K562 (cell line): ENCODE data around the gene SNUPN. TPM values are rescaled to one million over a fixed set of nuclear protein-coding genes. Genes with fewer than 3 reads are reported as not detected.

Experiments
- ATAC-seq: fragments of 200-7000 bp; cut with Tn5 transposase; 3 replicates; pipeline ENCODE4 v1.9.1; 2020; ENCODE audit warnings: moderate library complexity
- BruUV-seq: library from RNA; stranded (reverse); fragments of 400-500 nt; replicated peaks from 2 replicates; lab custom pipeline; 2021; lab: Mats Ljungman, UMichigan
- CTCF ChIA-PET: fragments of 300-600 bp; formaldehyde crosslinking; extraction: SDS; loops from one replicate; lab custom pipeline; 2021; ENCODE audit warnings: low intra/inter-chr PET ratio; lab: Yijun Ruan, JAX
- POLR2A ChIA-PET: fragments of 300-600, 350-650 bp; sonication (Branson Sonifier 250); formaldehyde crosslinking; extraction: SDS; loops from one replicate; lab custom pipeline; 2021; ENCODE audit warnings: antibody characterized with exemption, inconsistent platforms; lab: Yijun Ruan, JAX
- DNase-seq, 4 experiments: peaks; one replicate each; pipeline versions ENCODE4 v3.0.0 to v3.0.0-alpha.2; 2011 to 2018; ENCODE audit warnings: low spot score in 3 of 4, mixed read lengths in 3 of 4; ENCODE audit errors: extremely low read depth in 1 of 4
- FAIRE-seq: peaks from 2 replicates; lab custom pipeline; 2011; peaks lifted over from hg19 to GRCh38; lab: Jason Lieb, UNC
- H2AFZ ChIP-seq: 2 replicates; pipeline ENCODE4 v1.6.0; 2011; ENCODE audit warnings: low read depth, low read length, control low read depth, inconsistent platforms
- H3K27ac ChIP-seq: fragments of 200-600 bp; 3 replicates; pipeline ENCODE4 v1.8.0; 2011; ENCODE audit warnings: low read depth, mild to moderate bottlenecking, control low read depth, inconsistent platforms, low read length, moderate library complexity, mixed read lengths; ENCODE audit errors: extremely low read depth
- H3K27me3 ChIP-seq, 2 experiments: fragments of 300-600 bp in 1 of 2; 2 replicates in 1 of 2; 3 replicates in 1 of 2; pipeline versions ENCODE4 v1.6.0 to v1.8.0; 2011; ENCODE audit warnings: inconsistent platforms in 2 of 2, low read length in 2 of 2, mild to moderate bottlenecking in 1 of 2, mixed read lengths in 1 of 2, moderate library complexity in 1 of 2; ENCODE audit not compliant: control insufficient read depth in 2 of 2, insufficient read depth in 2 of 2
- H3K36me3 ChIP-seq: fragments of 300-600 bp; 3 replicates; pipeline ENCODE4 v1.8.0; 2011; ENCODE audit warnings: mild to moderate bottlenecking, low read length, inconsistent platforms; ENCODE audit not compliant: control insufficient read depth, insufficient read depth
- H3K4me1 ChIP-seq, 2 experiments: fragments of 200-600 bp in 1 of 2; replicated peaks in 1 of 2; 2 replicates in 1 of 2; 3 replicates in 1 of 2; pipeline versions ENCODE4 v1.5.1 to v1.8.0; 2011; ENCODE audit warnings: inconsistent platforms in 2 of 2, low read length in 2 of 2, mild to moderate bottlenecking in 1 of 2, mixed read lengths in 1 of 2, moderate library complexity in 1 of 2; ENCODE audit not compliant: control insufficient read depth in 2 of 2, insufficient read depth in 2 of 2
- H3K4me2 ChIP-seq: 2 replicates; pipeline ENCODE4 v1.6.1; 2011; ENCODE audit warnings: low read length, control low read depth, inconsistent platforms, mixed read lengths; ENCODE audit not compliant: insufficient read depth
- H3K4me3 ChIP-seq: fragments of 200-600 bp; sonication (generic), shearing (Covaris generic); 2 replicates; pipeline ENCODE4 v1.5.1; 2016; ENCODE audit warnings: control low read depth, inconsistent platforms
- H3K79me2 ChIP-seq: fragments of 200-600 bp; 3 replicates; pipeline ENCODE4 v1.8.0; 2011; ENCODE audit warnings: low read length, inconsistent platforms; ENCODE audit not compliant: control insufficient read depth, insufficient read depth
- H3K9ac ChIP-seq, 2 experiments: 2 replicates each; pipeline versions ENCODE4 v1.6.0 to v1.6.1; 2011; ENCODE audit warnings: low read depth in 2 of 2, low read length in 2 of 2, control low read depth in 1 of 2, inconsistent platforms in 1 of 2, mild to moderate bottlenecking in 1 of 2, mixed read lengths in 1 of 2; ENCODE audit not compliant: insufficient read depth in 1 of 2
- H3K9me1 ChIP-seq: one replicate; pipeline ENCODE4 v1.6.0; 2011; ENCODE audit warnings: inconsistent platforms, mild to moderate bottlenecking, low read length, moderate library complexity; ENCODE audit not compliant: control insufficient read depth, insufficient read depth
- H3K9me3 ChIP-seq: replicated peaks from 2 replicates; pipeline ENCODE4 v1.5.1; 2011; ENCODE audit warnings: low read depth, low read length, inconsistent platforms; ENCODE audit not compliant: control insufficient read depth, insufficient read depth
- H4K20me1 ChIP-seq: replicated peaks from 2 replicates; pipeline ENCODE4 v1.6.1; 2011; ENCODE audit warnings: low read length, inconsistent platforms, mixed read lengths; ENCODE audit not compliant: control insufficient read depth, insufficient read depth
- ARNT ChIP-seq, 2 experiments: fragments of 450-650 bp; IDR thresholded peaks; 2 replicates each; pipeline ENCODE4 v1.6.1; 2016; ENCODE audit warnings: mild to moderate bottlenecking in 1 of 2
- ELF2 ChIP-seq: fragments of 250-450 bp; sonication (Bioruptor Pico); IDR thresholded peaks from 2 replicates; pipeline ENCODE4 v1.5.0; 2021; ENCODE audit warnings: mild to moderate bottlenecking
- FOXA3 ChIP-seq, 2 experiments: fragments of 450-650 bp in 1 of 2; sonication (generic) in 1 of 2; formaldehyde crosslinking; IDR thresholded peaks in 1 of 2; conservative IDR thresholded peaks in 1 of 2; 2 replicates each; pipeline versions ENCODE4 v1.4.0 to v1.8.0; 2020 to 2022; ENCODE audit warnings: mild to moderate bottlenecking in 2 of 2, missing genetic modification reagents in 1 of 2
- FOXP1 ChIP-seq: sonication (generic); formaldehyde crosslinking; IDR thresholded peaks from 2 replicates; pipeline ENCODE4 v1.8.0; 2022; ENCODE audit warnings: mild to moderate bottlenecking, missing genetic modification reagents
- HIVEP1 ChIP-seq: fragments of 250-450 bp; sonication (Bioruptor Pico); IDR thresholded peaks from 2 replicates; pipeline ENCODE4 v1.4.0; 2020; ENCODE audit warnings: mild to moderate bottlenecking
- KLF16 ChIP-seq: IDR thresholded peaks from 2 replicates; pipeline ENCODE4 v1.6.1; 2016; ENCODE audit warnings: antibody characterized with exemption
- NR4A1 ChIP-seq, 2 experiments: fragments of 250-450 bp in 1 of 2; fragments of 450-650 bp in 1 of 2; sonication (Bioruptor Pico) in 1 of 2; IDR thresholded peaks; 2 replicates each; pipeline versions ENCODE4 v1.4.0 to v1.6.1; 2016 to 2020; ENCODE audit warnings: mild to moderate bottlenecking in 2 of 2, missing compliant biosample characterization in 1 of 2, missing genetic modification characterization in 1 of 2, moderate library complexity in 1 of 2
- PCBP2 ChIP-seq: fragments of 200-400 bp; formaldehyde crosslinking; IDR thresholded peaks from 2 replicates; pipeline ENCODE4 v1.6.1; 2018; ENCODE audit warnings: low read length, low read depth, mild to moderate bottlenecking, moderate library complexity; ENCODE audit not compliant: poor library complexity, severe bottlenecking
- PHF20 ChIP-seq: fragments of 450-650 bp; IDR thresholded peaks from 2 replicates; pipeline ENCODE4 v1.6.1; 2018; ENCODE audit not compliant: partially characterized antibody
- RHOXF2B ChIP-seq: fragments of 250-450 bp; sonication (Bioruptor Pico); conservative IDR thresholded peaks from 2 replicates; pipeline ENCODE4 v1.5.1; 2021
- SREBF1 ChIP-seq: fragments of 150-350 bp; IDR thresholded peaks from 2 replicates; pipeline ENCODE4 v1.6.1; 2014; ENCODE audit warnings: antibody characterized with exemption, low read depth, low read length, borderline replicate concordance
- STAT5A ChIP-seq: IDR thresholded peaks from 2 replicates; pipeline ENCODE4 v1.6.1; 2012; ENCODE audit warnings: low read length, inconsistent platforms, borderline replicate concordance
- ZNF143 ChIP-seq: sonication (generic); formaldehyde crosslinking; IDR thresholded peaks from 2 replicates; pipeline ENCODE4 v1.9.0; 2022; ENCODE audit warnings: mild to moderate bottlenecking, missing genetic modification reagents
- ZNF174 ChIP-seq: fragments of 250-450 bp; sonication (Bioruptor Pico); IDR thresholded peaks from 2 replicates; pipeline ENCODE4 v1.4.0; 2020; ENCODE audit warnings: mild to moderate bottlenecking
- ZNF696 ChIP-seq: fragments of 250-450 bp; sonication (Bioruptor Pico); conservative IDR thresholded peaks from 2 replicates; pipeline ENCODE4 v1.4.0; 2020; ENCODE audit warnings: mild to moderate bottlenecking, moderate library complexity
- WGBS: fragments of 100-300 bp; shearing (Covaris generic); methylation state at CpG from one replicate; pipeline ENCODE4 v1.1.6; 2016; ENCODE audit warnings: low coverage, mixed read lengths; ENCODE audit not compliant: insufficient coverage; ENCODE audit errors: missing lambda C conversion rate; 5-methylcytosine and 5-hydroxymethylcytosine counted together
- in situ Hi-C: fragments of 300-500 bp; cut with MboI; formaldehyde crosslinking; loops from 4 replicates; pipeline ENCODE4 v1.15.0; 2018; ENCODE audit warnings: inconsistent platforms, mixed read lengths
- intact Hi-C: fragments of 100-400 bp; cut with micrococcal nuclease; formaldehyde crosslinking; loops from 2 replicates; pipeline ENCODE4 v1.14.2; 2022
- polyA plus RNA-seq, 8 experiments: library from polyadenylated mRNA; depleted of rRNA in 4 of 8; stranded (reverse) in 5 of 8; unstranded in 3 of 8; fragments of >200 nt; fragmentation: Nextera tagmentation in 2 of 8; fragmentation: Illumina TruSeq in 1 of 8; extraction: Ambion mirVana in 2 of 8; extraction: Trizol in 1 of 8; gene quantifications; 2 replicates each; pipeline versions ENCODE4 v1.2.1 to v1.2.3, GENCODE V29; 2011 to 2014; ENCODE audit warnings: inconsistent platforms in 1 of 8, missing spikeins in 1 of 8
- total RNA-seq, 7 experiments: library from RNA; depleted of rRNA in 6 of 7; stranded (reverse); fragments of >200 nt in 6 of 7; fragmentation: Illumina TruSeq in 2 of 7; extraction: Trizol in 2 of 7; gene quantifications; 2 replicates each; pipeline versions ENCODE4 v1.2.1 to v1.2.3, GENCODE V29; 2011 to 2021; ENCODE audit warnings: low replicate concordance in 1 of 7
- TF ChIP-seq, protein P1 (sequence below), 2 experiments: fragments of 450-650 bp in 1 of 2; IDR thresholded peaks; 2 replicates each; pipeline ENCODE4 v1.6.1; 2011 to 2017; ENCODE audit warnings: low read depth in 2 of 2, antibody characterized with exemption in 1 of 2, borderline replicate concordance in 1 of 2, low read length in 1 of 2, mild to moderate bottlenecking in 1 of 2, mixed read lengths in 1 of 2; ENCODE audit not compliant: control insufficient read depth in 1 of 2
- TF ChIP-seq, protein P2 (sequence below): sonication (generic); formaldehyde crosslinking; IDR thresholded peaks from 2 replicates; pipeline ENCODE4 v1.9.0; 2022; ENCODE audit warnings: mild to moderate bottlenecking, missing genetic modification reagents
- TF ChIP-seq, protein P3 (sequence below): IDR thresholded peaks from 2 replicates; pipeline ENCODE4 v1.6.1; 2014; ENCODE audit warnings: antibody characterized with exemption

The SNUPN gene
- total and polyA plus RNA-seq, 9 of the 15 experiments (the other 6 are each of a cell fraction or from before 2014, with no cell fraction given): 32.2 to 78.3 (median 40.0) TPM

DNA sequence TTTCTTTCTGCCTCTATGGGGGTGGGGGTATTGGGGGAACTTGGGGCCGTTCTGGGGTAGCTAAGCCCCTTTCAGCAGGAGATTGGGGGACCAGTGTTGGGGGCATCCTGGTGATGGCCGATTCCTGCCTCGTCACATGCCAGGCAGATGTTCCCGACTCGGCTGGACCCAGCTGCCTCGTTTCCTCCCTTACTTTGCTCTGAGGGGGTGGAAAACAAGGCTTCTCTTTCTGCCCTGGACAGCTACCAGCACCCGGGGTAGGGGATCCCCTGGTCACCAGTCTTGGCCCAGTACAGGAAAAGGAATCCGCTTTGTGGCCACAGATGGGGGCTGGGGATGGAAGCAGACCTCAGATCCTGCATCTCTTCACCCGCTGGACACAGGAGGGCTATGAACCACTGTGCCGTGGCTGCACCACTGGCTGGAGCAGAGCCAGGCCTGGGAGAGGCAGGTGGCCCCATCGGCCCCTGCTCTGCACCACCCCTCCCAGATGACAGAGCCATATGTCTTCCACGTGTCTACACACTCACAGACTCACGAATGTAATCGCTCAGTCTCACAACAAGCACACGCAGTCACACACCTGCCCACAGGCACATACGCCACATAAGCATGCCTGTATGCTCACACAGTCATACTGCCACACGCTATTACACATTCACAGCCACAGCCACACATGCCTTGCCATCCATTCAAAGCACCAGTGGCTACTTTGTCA lies 34.6 kb upstream of the SNUPN start:
- Histone ChIP-seq H3K4me2 (no peak overlapping the region), H4K20me1 (0 out of 2 replicates have a peak, but pooled peaks cover 7% of the 10 kb centered on the region), H3K27me3 (no peaks in the 10 kb centered on the region), H3K9me3 (no peaks in the 10 kb centered on the region), H3K9me1 (no peaks in the 10 kb centered on the region), H3K4me1 (peaks cover 0 to 23% of the 10 kb centered on the region in 2 experiments; a peak in 2 of 5 replicates), H3K4me3 (no peak overlapping the region), H2AFZ (no peak overlapping the region), H3K79me2 (no peaks in the 10 kb centered on the region), H3K36me3 (peaks cover 26% of the 10 kb centered on the region; the same call in 2 of the 3 replicates), H3K9ac (peak overlapping the region in 1 of 2 experiments; percentile 62; a peak in 2 of 4 replicates), H3K27ac (no peak overlapping the region)
- FAIRE-seq (no peak), DNase-seq (no peak), ATAC-seq (peak; percentile 12; the same call in 2 of the 3 replicates)
- WGBS: 65% methylated on average over 12 of the region's 17 CpGs
- intact Hi-C loops (no loop called here), in situ Hi-C loops (no loop called here)
- BruUV-seq: no TSS peak
- ChIA-PET CTCF (no interaction called here), POLR2A (interaction anchor here (0.6 to 1.4 kb wide), 2 partner anchors 9 to 422 kb away, joined by 3 read pairs; no protein-coding TSS in a partner anchor)
- TF ChIP-seq STAT5A (no peak), ZNF174 (CRISPR knock-in tag) (no peak), SREBF1 (no peak), ELF2 (no peak), ZNF143 (no peak), ZNF696 (no peak), FOXA3 (CRISPR knock-in tag; conservative IDR thresholded peaks at IDR 0.05 in 1 of 2, IDR thresholded peaks at IDR 0.05 in 1 of 2) (no peak), NR4A1 (CRISPR knock-in tag; IDR thresholded peaks at IDR 0.05) (no peak), NR4A1 (tag; IDR thresholded peaks at IDR 0.05) (no peak), KLF16 (no peak), FOXP1 (CRISPR knock-in tag) (no peak), PCBP2 (no peak), HIVEP1 (no peak), ARNT (IDR thresholded peaks at IDR 0.05) (no peak), PHF20 (no peak), RHOXF2B (no peak)
- TF ChIP-seq, protein P1, sequence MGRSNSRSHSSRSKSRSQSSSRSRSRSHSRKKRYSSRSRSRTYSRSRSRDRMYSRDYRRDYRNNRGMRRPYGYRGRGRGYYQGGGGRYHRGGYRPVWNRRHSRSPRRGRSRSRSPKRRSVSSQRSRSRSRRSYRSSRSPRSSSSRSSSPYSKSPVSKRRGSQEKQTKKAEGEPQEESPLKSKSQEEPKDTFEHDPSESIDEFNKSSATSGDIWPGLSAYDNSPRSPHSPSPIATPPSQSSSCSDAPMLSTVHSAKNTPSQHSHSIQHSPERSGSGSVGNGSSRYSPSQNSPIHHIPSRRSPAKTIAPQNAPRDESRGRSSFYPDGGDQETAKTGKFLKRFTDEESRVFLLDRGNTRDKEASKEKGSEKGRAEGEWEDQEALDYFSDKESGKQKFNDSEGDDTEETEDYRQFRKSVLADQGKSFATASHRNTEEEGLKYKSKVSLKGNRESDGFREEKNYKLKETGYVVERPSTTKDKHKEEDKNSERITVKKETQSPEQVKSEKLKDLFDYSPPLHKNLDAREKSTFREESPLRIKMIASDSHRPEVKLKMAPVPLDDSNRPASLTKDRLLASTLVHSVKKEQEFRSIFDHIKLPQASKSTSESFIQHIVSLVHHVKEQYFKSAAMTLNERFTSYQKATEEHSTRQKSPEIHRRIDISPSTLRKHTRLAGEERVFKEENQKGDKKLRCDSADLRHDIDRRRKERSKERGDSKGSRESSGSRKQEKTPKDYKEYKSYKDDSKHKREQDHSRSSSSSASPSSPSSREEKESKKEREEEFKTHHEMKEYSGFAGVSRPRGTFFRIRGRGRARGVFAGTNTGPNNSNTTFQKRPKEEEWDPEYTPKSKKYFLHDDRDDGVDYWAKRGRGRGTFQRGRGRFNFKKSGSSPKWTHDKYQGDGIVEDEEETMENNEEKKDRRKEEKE (IDR thresholded peaks at IDR 0.05; ENCODE audit: borderline replicate concordance in 1 of 2, control insufficient read depth in 1 of 2, low read depth in 2 of 2, low read length in 1 of 2): no peak
- TF ChIP-seq, protein P2, sequence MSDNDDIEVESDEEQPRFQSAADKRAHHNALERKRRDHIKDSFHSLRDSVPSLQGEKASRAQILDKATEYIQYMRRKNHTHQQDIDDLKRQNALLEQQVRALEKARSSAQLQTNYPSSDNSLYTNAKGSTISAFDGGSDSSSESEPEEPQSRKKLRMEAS (CRISPR knock-in tag): no peak
- TF ChIP-seq, protein P3, sequence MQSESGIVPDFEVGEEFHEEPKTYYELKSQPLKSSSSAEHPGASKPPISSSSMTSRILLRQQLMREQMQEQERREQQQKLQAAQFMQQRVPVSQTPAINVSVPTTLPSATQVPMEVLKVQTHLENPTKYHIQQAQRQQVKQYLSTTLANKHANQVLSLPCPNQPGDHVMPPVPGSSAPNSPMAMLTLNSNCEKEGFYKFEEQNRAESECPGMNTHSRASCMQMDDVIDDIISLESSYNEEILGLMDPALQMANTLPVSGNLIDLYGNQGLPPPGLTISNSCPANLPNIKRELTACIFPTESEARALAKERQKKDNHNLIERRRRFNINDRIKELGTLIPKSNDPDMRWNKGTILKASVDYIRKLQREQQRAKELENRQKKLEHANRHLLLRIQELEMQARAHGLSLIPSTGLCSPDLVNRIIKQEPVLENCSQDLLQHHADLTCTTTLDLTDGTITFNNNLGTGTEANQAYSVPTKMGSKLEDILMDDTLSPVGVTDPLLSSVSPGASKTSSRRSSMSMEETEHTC: no peak
